K562 (cell line): ENCODE results near the gene PUM2. TPM values are rescaled to one million over a fixed set of nuclear protein-coding genes. Genes with fewer than 3 reads are reported as not detected.

Experiments used
- HDAC6 ChIP-seq: IDR thresholded peaks from 2 replicates; pipeline ENCODE4 v1.6.1; 2012; ENCODE audit warnings: low read depth, mild to moderate bottlenecking, control low read depth, inconsistent platforms, low read length, moderate library complexity
- polyA plus RNA-seq, 8 experiments: library from polyadenylated mRNA; depleted of rRNA in 4 of 8; stranded (reverse) in 5 of 8; unstranded in 3 of 8; fragments of >200 nt; fragmentation: Nextera tagmentation in 2 of 8; fragmentation: Illumina TruSeq in 1 of 8; extraction: Ambion mirVana in 2 of 8; extraction: Trizol in 1 of 8; gene quantifications; 2 replicates each; pipeline versions ENCODE4 v1.2.1 to v1.2.3, GENCODE V29; 2011 to 2014; ENCODE audit warnings: inconsistent platforms in 1 of 8, missing spikeins in 1 of 8
- total RNA-seq, 7 experiments: library from RNA; depleted of rRNA in 6 of 7; stranded (reverse); fragments of >200 nt in 6 of 7; fragmentation: Illumina TruSeq in 2 of 7; extraction: Trizol in 2 of 7; gene quantifications; 2 replicates each; pipeline versions ENCODE4 v1.2.1 to v1.2.3, GENCODE V29; 2011 to 2021; ENCODE audit warnings: low replicate concordance in 1 of 7
- TF ChIP-seq, protein P1 (sequence below), 2 experiments: IDR thresholded peaks; 2 replicates each; pipeline ENCODE4 v1.6.1; 2012; ENCODE audit warnings: improper control_type of control experiment in 2 of 2, low read depth in 2 of 2, low read length in 2 of 2, borderline replicate concordance in 1 of 2
- TF ChIP-seq, protein P2 (sequence below): sonication (generic); formaldehyde crosslinking; IDR thresholded peaks from 2 replicates; pipeline ENCODE4 v1.8.1; 2023; ENCODE audit warnings: mild to moderate bottlenecking, missing genetic modification reagents
- TF ChIP-seq, protein P3 (sequence below): IDR thresholded peaks from 2 replicates; pipeline ENCODE4 v1.6.1; 2016; ENCODE audit warnings: missing genetic modification characterization, missing compliant biosample characterization
- TF ChIP-seq, protein P4 (sequence below): fragments of 450-650 bp; IDR thresholded peaks from 2 replicates; pipeline ENCODE4 v1.6.1; 2016; ENCODE audit warnings: low read depth

The PUM2 gene
- total and polyA plus RNA-seq, 9 of the 15 experiments (the other 6 are each of a cell fraction or from before 2014, with no cell fraction given), result 13.4 to 61.9 (median 28.3) TPM

DNA sequence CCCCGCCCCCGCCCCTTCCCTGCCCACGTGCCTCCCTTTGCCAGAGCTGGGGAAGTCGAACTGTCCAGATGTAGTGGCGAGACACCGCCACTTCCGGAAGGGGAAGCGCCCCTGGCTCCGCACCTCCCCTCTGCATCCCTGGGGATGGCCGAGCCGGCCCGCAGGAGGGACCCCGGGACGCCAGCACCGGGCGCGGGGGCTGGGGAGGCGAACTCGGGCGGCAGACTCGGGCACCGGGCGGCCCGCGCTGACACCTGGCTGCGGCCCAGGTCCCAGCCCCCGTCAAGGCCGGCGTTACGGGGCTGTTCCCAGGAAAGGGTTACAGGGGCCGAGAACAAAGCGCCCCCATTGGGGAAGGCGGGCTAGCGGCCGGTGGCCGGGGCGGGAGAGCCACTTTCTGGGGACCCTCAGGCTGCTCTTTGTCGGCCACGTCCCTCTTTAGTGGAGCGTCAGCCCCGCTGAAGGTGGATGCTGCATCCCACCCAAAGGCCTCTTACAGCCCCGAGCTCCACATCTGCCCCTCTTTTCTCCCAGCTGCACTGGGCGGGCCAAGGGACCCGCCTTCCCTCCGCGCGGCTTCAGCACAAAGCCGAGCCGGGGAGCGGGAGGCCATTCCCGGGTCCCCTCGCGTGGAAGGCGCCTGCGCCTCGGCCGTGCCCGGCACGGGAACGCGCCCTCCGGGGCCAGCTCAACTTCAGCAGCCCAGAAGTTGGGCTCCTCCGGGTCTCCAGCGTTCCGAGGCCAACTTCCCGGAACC lies 127.1 kb downstream of the PUM2 start (continued):
- TF ChIP-seq, protein P1, sequence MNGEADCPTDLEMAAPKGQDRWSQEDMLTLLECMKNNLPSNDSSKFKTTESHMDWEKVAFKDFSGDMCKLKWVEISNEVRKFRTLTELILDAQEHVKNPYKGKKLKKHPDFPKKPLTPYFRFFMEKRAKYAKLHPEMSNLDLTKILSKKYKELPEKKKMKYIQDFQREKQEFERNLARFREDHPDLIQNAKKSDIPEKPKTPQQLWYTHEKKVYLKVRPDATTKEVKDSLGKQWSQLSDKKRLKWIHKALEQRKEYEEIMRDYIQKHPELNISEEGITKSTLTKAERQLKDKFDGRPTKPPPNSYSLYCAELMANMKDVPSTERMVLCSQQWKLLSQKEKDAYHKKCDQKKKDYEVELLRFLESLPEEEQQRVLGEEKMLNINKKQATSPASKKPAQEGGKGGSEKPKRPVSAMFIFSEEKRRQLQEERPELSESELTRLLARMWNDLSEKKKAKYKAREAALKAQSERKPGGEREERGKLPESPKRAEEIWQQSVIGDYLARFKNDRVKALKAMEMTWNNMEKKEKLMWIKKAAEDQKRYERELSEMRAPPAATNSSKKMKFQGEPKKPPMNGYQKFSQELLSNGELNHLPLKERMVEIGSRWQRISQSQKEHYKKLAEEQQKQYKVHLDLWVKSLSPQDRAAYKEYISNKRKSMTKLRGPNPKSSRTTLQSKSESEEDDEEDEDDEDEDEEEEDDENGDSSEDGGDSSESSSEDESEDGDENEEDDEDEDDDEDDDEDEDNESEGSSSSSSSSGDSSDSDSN (IDR thresholded peaks at IDR 0.05; ENCODE audit: borderline replicate concordance in 1 of 2, low read depth in 2 of 2, low read length in 2 of 2), result 0 out of 4 replicates have a peak, but pooled peaks of 1 of the 2 experiments have one; percentile 41
- TF ChIP-seq, protein P2, sequence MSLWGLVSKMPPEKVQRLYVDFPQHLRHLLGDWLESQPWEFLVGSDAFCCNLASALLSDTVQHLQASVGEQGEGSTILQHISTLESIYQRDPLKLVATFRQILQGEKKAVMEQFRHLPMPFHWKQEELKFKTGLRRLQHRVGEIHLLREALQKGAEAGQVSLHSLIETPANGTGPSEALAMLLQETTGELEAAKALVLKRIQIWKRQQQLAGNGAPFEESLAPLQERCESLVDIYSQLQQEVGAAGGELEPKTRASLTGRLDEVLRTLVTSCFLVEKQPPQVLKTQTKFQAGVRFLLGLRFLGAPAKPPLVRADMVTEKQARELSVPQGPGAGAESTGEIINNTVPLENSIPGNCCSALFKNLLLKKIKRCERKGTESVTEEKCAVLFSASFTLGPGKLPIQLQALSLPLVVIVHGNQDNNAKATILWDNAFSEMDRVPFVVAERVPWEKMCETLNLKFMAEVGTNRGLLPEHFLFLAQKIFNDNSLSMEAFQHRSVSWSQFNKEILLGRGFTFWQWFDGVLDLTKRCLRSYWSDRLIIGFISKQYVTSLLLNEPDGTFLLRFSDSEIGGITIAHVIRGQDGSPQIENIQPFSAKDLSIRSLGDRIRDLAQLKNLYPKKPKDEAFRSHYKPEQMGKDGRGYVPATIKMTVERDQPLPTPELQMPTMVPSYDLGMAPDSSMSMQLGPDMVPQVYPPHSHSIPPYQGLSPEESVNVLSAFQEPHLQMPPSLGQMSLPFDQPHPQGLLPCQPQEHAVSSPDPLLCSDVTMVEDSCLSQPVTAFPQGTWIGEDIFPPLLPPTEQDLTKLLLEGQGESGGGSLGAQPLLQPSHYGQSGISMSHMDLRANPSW (CRISPR knock-in tag), result no peak
- TF ChIP-seq, protein P3, sequence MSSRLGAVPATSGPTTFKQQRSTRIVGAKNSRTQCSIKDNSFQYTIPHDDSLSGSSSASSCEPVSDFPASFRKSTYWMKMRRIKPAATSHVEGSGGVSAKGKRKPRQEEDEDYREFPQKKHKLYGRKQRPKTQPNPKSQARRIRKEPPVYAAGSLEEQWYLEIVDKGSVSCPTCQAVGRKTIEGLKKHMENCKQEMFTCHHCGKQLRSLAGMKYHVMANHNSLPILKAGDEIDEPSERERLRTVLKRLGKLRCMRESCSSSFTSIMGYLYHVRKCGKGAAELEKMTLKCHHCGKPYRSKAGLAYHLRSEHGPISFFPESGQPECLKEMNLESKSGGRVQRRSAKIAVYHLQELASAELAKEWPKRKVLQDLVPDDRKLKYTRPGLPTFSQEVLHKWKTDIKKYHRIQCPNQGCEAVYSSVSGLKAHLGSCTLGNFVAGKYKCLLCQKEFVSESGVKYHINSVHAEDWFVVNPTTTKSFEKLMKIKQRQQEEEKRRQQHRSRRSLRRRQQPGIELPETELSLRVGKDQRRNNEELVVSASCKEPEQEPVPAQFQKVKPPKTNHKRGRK, result no peak
- TF ChIP-seq, protein P4, sequence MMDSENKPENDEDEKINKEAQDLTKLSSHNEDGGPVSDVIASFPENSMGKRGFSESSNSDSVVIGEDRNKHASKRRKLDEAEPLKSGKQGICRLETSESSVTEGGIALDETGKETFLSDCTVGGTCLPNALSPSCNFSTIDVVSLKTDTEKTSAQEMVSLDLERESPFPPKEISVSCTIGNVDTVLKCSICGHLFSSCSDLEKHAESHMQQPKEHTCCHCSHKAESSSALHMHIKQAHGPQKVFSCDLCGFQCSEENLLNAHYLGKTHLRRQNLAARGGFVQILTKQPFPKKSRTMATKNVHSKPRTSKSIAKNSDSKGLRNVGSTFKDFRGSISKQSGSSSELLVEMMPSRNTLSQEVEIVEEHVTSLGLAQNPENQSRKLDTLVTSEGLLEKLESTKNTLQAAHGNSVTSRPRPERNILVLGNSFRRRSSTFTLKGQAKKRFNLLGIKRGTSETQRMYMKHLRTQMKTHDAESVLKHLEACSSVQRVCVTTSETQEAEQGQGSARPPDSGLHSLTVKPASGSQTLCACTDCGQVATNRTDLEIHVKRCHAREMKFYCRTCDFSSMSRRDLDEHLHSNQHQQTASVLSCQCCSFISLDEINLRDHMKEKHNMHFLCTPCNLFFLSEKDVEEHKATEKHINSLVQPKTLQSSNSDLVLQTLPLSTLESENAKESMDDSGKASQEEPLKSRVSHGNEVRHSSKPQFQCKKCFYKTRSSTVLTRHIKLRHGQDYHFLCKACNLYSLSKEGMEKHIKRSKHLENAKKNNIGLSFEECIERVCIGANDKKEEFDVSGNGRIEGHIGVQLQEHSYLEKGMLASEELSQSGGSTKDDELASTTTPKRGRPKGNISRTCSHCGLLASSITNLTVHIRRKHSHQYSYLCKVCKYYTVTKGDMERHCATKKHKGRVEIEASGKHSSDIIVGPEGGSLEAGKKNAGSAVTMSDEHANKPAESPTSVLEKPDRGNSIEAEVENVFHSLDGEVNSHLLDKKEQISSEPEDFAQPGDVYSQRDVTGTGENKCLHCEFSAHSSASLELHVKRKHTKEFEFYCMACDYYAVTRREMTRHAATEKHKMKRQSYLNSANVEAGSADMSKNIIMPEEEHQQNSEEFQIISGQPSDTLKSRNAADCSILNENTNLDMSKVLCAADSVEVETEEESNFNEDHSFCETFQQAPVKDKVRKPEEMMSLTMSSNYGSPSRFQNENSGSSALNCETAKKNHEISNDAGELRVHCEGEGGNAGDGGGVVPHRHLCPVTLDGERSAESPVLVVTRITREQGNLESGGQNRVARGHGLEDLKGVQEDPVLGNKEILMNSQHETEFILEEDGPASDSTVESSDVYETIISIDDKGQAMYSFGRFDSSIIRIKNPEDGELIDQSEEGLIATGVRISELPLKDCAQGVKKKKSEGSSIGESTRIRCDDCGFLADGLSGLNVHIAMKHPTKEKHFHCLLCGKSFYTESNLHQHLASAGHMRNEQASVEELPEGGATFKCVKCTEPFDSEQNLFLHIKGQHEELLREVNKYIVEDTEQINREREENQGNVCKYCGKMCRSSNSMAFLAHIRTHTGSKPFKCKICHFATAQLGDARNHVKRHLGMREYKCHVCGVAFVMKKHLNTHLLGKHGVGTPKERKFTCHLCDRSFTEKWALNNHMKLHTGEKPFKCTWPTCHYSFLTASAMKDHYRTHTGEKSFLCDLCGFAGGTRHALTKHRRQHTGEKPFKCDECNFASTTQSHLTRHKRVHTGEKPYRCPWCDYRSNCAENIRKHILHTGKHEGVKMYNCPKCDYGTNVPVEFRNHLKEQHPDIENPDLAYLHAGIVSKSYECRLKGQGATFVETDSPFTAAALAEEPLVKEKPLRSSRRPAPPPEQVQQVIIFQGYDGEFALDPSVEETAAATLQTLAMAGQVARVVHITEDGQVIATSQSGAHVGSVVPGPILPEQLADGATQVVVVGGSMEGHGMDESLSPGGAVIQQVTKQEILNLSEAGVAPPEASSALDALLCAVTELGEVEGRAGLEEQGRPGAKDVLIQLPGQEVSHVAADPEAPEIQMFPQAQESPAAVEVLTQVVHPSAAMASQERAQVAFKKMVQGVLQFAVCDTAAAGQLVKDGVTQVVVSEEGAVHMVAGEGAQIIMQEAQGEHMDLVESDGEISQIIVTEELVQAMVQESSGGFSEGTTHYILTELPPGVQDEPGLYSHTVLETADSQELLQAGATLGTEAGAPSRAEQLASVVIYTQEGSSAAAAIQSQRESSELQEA, result no peak
- TF ChIP-seq HDAC6, result no peak
